Choroid plexus epithelial cell (primary cell): ENCODE results near the gene CYP24A1.

Experiments
- DNase-seq: peaks from one replicate; pipeline ENCODE4 v3.0.0-alpha.2; 2010; ENCODE audit warnings: low read depth
- H3K4me3 ChIP-seq: 2 replicates; pipeline ENCODE4 v1.5.1; 2011; ENCODE audit warnings: low read depth, mild to moderate bottlenecking, control low read depth, low read length, moderate library complexity
- CTCF ChIP-seq: conservative IDR thresholded peaks from 2 replicates; pipeline ENCODE4 v1.5.1; 2011; ENCODE audit warnings: low read depth, mild to moderate bottlenecking, control low read depth, inconsistent platforms, low read length, moderate library complexity

Gene CYP24A1

DNA sequence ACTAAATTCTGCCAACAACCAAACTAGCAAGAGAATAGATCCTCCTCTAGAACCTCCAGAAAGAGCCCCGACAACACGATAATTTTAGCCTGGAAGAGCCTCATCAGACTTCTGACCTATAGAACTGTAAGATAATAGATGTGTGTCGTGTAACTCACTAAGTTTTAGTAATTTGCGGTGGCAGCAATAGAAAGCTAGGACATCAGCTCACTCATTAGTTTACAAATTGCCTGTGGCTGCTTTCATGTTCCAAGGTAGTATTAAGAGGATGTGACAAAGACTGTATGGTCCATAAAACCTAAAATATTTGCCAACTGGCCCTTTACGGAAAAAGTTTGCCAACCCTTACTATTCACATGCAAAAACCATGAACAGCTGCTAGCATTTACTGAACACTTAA lies 17.3 kb downstream of the CYP24A1 start:
- H3K4me3 ChIP-seq, result no peak overlapping the region
- no peak for TF ChIP-seq CTCF
- DNase-seq, result no peak

GRCh38 chr20:54155736-54156317 lies 18.0 kb downstream of the CYP24A1 start:
- no peak for DNase-seq
- H3K4me3 ChIP-seq, result no peak overlapping the region
- no peak for TF ChIP-seq CTCF

DNA sequence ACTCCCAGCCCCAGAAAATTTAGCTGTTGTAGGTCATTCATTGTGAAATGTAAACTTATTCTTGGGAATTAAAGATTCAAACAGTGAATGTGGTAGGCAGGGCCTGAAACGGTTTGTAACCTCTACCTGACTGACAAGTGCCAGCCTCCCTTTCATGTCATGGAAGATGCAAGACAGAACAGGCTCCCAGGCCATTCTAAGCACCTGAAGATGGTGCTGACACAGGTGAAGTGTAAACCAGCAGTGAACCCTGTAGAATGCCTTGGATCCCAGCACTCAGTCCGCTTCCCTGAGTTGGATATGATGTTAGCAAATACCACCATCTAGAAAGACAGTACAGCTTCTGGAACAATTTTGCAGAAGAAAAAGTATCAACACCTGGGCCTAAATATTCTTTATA lies 19.3 kb downstream of the CYP24A1 start:
- no peak for TF ChIP-seq CTCF
- H3K4me3 ChIP-seq, result no peak overlapping the region
- no peak for DNase-seq

- no peak for DNase-seq
- TF ChIP-seq CTCF, result no peak
- no peak overlapping the region for H3K4me3 ChIP-seq
Measured at GRCh38 chr20:54153847-54154246, 19.9 kb downstream of the CYP24A1 start.

DNA sequence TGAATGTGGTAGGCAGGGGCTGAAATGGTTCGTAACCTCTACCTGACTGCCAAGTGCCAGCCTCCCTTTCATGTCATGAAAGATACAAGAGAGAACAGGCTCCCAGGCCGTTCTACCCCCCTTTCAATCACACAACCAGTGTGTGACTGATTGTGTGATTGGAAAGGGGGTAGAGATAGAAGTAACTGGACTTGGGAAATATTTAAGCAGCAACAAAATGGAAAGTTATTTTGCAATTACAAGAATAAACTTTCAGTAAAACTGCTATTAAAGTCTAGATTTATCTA lies 20.8 kb downstream of the CYP24A1 start:
- no peak overlapping the region for H3K4me3 ChIP-seq
- DNase-seq, result no peak
- TF ChIP-seq CTCF, result no peak

- no peak for DNase-seq
- TF ChIP-seq CTCF, result no peak
- H3K4me3 ChIP-seq, result no peak overlapping the region
Measured at GRCh38 chr20:54152227-54153040, 21.4 kb downstream of the CYP24A1 start.
